ENCODE data around the gene RHCE. TPM values are rescaled to one million over a fixed set of nuclear protein-coding genes. Genes with fewer than 3 reads are reported as not detected.
"Not testable (repeated sequence)": the region's sequence is repeated elsewhere in the genome, so short reads cannot be mapped to it uniquely, and the experiment has no call there.

The RHCE gene
- total RNA-seq, 2 donors from 2014 or later: 0.64 TPM; not detected in 1

GRCh38 chr1:25382543-25382942, 38.1 kb downstream of the RHCE start:
- H3K36me3 Mint-ChIP-seq; H3K27ac Mint-ChIP-seq; H3K9me3 Mint-ChIP-seq; ATAC-seq; DNase-seq (ENCODE audit: low spot score in 2 of 2): not testable (repeated sequence)

GRCh38 chr1:25378367-25378766, 42.3 kb downstream of the RHCE start:
- DNase-seq (ENCODE audit: low spot score in 2 of 2); H3K9me3 Mint-ChIP-seq; H3K27ac Mint-ChIP-seq; ATAC-seq; H3K36me3 Mint-ChIP-seq: not testable (repeated sequence)

DNA sequence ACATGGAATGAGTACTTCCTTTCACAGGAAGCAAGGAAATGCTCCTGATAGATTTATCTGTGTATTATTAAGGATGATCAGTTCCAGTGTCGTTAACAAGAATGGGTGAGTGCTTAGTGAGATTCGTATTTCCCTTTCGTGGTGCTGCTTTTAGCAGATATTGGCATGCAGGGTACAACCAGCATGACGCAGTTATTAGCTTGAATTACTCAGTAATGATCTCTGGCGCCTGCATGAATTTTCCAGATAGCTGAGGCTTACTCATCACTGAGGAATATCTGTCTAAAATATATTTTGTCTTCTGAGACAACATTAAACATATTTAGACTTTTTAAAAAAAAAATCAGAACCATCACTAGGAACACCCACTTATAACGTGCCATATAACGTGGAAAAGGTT, 48.9 kb downstream of the RHCE start:
- H3K36me3 Mint-ChIP-seq; H3K27ac Mint-ChIP-seq; H3K9me3 Mint-ChIP-seq; ATAC-seq; DNase-seq (ENCODE audit: low spot score in 2 of 2): not testable (repeated sequence)

DNA sequence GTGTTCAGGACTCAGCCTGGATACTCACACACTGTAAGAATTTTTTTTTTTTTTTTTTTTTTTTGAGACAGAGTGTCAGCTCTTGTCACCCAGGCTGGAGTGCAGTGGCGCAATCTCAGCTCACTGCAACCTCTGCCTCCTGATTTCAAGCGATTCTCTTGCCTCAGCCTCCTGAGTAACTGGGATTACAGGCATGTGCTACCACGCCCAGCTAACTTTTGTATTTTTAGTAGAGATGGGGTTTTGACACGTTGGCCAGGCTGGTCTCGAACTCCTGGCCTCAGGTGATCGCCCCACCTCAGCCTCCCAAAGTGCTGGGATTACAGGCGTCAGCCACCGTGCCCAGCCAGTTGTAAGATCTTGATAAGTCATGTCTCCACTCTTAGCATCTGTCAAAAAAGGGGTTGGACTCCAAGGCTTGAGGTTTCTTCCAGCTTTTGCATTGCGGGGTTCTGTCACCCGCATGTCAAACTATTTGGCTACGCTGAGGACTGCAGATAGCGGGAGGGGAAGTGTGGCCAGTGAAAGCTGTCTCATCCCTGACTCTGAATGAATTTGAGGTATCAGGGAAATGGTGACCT, 50.8 kb downstream of the RHCE start:
- ATAC-seq; H3K9me3 Mint-ChIP-seq; H3K36me3 Mint-ChIP-seq; H3K27ac Mint-ChIP-seq; DNase-seq (ENCODE audit: low spot score in 2 of 2): not testable (repeated sequence)

DNA sequence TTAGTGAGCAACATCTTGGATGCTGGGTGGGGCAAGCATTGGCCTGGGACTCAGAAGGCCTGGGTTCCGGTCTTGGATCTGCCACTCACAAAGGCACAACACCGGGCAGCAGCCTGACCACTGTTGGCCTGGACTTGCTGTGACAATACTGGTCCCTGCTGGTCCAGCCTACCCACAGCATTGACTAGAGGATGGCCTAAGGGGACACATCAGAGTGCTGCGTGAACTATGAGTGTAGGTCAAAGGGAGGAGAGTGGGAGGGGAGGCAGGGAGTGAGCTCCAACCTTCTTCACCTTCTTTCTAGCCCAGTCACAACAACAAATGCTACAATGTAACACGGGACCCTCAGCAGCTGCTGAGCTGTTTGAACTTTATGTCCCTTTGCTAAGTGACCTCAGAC, 51.4 kb downstream of the RHCE start:
- DNase-seq (ENCODE audit: low spot score in 2 of 2): no peak

DNA sequence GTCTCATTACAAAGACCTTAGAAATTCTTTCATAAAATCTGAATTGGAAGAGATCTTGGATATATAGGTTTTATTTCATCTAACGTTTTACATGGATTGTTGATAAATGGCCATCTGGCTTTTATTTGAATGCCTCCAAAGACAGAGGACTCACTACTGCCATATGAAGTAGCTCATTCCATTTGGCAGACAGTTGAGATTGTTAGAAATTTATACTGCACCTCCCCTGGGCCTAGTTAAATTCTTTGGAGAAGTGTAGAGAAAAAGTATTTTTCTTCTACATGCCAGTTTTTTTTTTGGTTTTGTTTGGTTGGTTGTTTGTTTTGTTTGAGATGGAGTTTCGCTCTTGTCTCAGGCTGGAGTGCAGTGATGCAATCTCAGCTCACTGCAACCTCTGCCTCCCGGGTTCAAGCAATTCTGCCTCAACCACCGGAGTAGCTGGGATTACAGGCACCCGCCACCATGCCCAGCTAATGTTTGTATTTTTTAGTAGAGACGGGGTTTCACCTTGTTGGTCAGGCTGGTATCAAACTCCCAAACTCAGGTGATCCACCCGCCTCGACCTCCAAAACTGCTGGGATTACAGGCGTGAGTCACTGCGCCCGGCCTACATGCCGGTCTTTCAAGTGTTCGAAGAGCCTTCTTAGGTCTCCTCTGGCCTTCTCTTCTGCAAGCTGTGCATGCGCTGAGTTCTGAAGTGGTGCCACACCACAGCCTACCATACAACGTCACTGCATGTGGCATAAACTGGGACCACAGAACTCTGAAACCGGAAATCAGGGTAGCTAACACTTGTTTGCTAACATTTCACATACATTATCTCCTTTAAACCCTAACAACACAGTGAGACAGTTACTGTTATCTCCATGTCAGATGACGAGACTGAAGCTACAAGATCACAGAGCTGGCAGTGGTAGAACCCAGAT, 57.7 kb downstream of the RHCE start:
- not testable (repeated sequence) for H3K27ac Mint-ChIP-seq; DNase-seq (ENCODE audit: low spot score in 2 of 2); H3K9me3 Mint-ChIP-seq
- peak; percentile 83 to 88 for ATAC-seq
- H3K36me3 Mint-ChIP-seq: peaks cover 10 to 13% of the 10 kb centered on the region in 2 donors

More for the DNA sequence above, 51.4 kb downstream of the RHCE start:
- H3K9me3 Mint-ChIP-seq: no peaks in the 10 kb centered on the region
- no peaks in the 10 kb centered on the region for H3K36me3 Mint-ChIP-seq
- ATAC-seq: no peak
- H3K27ac Mint-ChIP-seq: no peak overlapping the region

DNA sequence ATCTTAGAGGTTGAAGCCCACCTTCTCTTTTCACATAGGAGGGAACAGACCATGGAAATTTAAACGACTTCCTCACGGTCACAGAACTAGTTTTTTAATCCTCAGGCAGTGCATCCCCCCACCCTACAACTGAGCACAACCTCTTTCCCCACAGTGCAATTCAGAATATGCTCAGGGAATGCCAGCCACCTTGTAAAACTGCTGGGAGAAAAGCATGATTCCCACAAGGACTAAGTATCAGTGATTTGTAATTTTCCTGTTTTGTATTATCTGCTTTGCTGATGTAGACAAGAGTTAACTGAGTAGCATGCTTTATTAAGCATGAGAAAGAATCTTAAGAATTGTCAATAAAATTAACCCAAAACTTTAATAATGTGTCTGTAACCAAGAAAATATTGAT, 58.7 kb downstream of the RHCE start:
- no peak for ATAC-seq
- peak overlapping the region; percentile 28 to 29 for H3K27ac Mint-ChIP-seq
- H3K9me3 Mint-ChIP-seq: no peaks in the 10 kb centered on the region
- peaks cover 10 to 17% of the 10 kb centered on the region in 2 donors for H3K36me3 Mint-ChIP-seq
- no peak for DNase-seq (ENCODE audit: low spot score in 2 of 2)

DNA sequence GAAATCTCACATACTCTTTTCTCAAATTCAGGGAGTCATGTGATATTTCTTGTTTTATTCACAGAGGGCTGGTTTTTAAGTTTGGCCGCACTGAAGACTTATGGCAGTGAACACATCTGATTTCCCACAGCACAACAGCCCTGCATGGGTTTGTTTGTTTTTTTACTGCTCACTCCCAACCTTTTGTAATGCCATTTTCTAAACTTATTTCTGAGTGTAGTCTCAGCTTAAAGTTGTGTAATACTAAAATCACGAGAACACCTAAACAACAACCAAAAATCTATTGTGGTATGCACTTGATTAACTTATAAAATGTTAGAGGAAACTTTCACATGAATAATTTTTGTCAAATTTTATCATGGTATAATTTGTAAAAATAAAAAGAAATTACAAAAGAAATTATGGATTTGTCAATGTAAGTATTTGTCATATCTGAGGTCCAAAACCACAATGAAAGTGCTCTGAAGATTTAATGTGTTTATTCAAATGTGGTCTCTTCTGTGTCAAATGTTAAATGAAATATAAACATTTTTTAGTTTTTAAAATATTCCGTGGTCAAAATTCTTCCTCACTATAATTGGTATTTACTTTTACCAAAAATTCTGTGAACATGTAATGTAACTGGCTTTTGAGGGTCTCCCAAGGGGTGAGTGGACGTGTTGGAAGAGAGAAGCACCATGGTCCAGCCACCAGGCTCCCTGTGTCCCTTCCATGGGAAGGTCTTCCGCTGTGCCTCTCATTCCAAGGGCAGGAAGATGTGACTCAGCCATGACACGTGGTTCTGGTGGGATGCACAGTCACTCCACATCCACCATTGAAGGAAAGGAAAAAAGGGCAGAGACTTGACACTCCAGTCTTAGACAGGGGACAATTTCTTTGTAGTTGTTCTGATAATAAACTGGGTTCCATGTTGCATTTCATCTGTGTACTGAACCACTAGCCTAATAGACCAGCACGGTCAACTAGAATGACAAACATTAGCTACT, 59.7 kb downstream of the RHCE start:
- peak in 1 of 2 donors; percentile 55 for ATAC-seq
- H3K27ac Mint-ChIP-seq: peak overlapping the region in 1 of 2 donors; percentile 28
- peaks cover 10 to 21% of the 10 kb centered on the region in 2 donors for H3K36me3 Mint-ChIP-seq
- no peak for DNase-seq (ENCODE audit: low spot score in 2 of 2)
- H3K9me3 Mint-ChIP-seq: no peaks in the 10 kb centered on the region

GRCh38 chr1:25356848-25357247, 63.8 kb downstream of the RHCE start:
- Mint-ChIP-seq H3K27ac (peak overlapping the region; percentile 59 to 84), H3K36me3 (peaks cover 8 to 25% of the 10 kb centered on the region in 2 donors), H3K9me3 (no peaks in the 10 kb centered on the region)
- ATAC-seq (no peak), DNase-seq (ENCODE audit: low spot score in 2 of 2) (no peak)

- DNase-seq (ENCODE audit: low spot score in 2 of 2) (no peak), ATAC-seq (no peak)
- Mint-ChIP-seq H3K36me3 (peaks cover 4 to 25% of the 10 kb centered on the region in 2 donors), H3K9me3 (no peaks in the 10 kb centered on the region), H3K27ac (peak overlapping the region; percentile 59 to 92)
These were observed 64.2 kb downstream of the RHCE start for GRCh38 chr1:25356441-25356840.

DNA sequence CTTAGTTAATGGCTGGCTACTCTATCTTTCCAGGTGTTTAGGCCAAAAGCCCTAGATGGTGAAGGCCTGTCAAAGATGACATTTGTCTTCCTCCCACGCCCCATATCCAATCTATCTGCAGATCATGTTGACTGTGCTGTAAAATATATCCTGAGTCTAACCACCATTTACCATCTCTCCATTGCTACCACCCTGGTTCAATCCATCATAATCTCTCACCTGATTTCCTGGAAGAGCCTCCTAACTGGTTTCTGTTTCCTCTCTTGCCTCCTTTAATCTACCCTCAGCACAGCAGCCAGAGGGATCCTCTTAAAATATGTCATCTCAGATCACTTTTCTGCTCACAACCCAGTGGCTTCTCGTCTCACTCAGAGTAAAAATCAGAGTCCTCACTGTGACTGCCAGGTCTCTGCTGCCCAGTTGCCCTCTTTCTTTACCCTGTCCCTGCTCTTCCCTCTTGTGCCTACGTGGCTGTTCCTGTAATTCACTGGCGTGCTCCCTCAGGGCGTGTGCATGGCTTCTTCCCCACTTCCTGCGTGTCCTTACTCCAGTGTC, 64.7 kb downstream of the RHCE start:
- peaks cover 0 to 20% of the 10 kb centered on the region in 2 donors for H3K36me3 Mint-ChIP-seq
- ATAC-seq: peak; percentile 34 to 77

DNA sequence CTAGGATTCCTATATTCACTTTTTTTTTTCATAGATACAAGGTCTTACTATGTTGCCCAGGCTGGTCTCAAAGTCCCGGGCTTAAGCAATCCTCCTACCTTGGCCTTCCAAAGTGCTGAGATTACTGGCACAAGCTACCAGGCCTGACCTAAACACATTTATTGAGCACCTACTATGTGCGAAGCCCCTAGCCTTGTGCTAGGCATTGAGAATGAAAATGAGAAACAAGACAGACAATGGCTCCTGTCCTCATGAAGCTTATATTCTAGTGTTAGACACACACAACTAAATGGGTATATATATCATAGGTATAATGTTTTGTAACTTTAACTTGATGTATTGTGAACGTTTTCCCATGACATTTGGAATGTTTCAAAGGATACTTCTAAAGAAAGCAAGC, 71.0 kb downstream of the RHCE start:
- ATAC-seq (no peak), DNase-seq (ENCODE audit: low spot score in 2 of 2) (no peak)
- no peaks in the 10 kb centered on the region for H3K9me3 Mint-ChIP-seq
- H3K27ac Mint-ChIP-seq: no peak overlapping the region
- peaks cover 0 to 6% of the 10 kb centered on the region in 2 donors for H3K36me3 Mint-ChIP-seq

More for the DNA sequence above, 64.7 kb downstream of the RHCE start:
- Mint-ChIP-seq H3K9me3 (no peaks in the 10 kb centered on the region), H3K27ac (peak overlapping the region; percentile 59 to 92)
- no peak for DNase-seq (ENCODE audit: low spot score in 2 of 2)

GRCh38 chr1:25347556-25347955, 73.1 kb downstream of the RHCE start:
- no peaks in the 10 kb centered on the region for H3K9me3 Mint-ChIP-seq
- ATAC-seq (no peak), DNase-seq (ENCODE audit: low spot score in 2 of 2) (no peak)
- peaks cover 0 to 18% of the 10 kb centered on the region in 2 donors for H3K36me3 Mint-ChIP-seq
- no peak overlapping the region for H3K27ac Mint-ChIP-seq

DNA sequence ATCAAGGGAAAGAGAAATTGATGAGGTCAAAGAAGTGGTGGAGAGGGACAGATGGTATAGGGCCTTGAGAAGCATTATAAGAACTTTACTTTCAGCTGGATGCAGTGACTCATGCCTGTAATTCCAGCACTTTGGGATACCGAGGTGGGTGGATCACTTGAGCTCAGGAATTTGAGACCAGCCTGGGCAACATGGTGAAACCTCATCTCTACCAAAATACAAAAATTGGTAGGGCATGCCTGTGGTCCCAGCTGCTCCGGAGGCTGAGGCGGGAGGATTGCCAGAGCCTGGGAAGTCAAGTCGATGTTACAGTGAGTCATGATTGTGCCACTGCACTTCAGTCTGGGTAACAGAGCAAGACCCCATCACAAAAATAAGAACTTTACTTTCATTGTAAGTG, 76.8 kb downstream of the RHCE start:
- ATAC-seq: no peak
- no peak for DNase-seq (ENCODE audit: low spot score in 2 of 2)
- H3K27ac Mint-ChIP-seq: peak overlapping the region in 1 of 2 donors; percentile 32
- H3K9me3 Mint-ChIP-seq: no peaks in the 10 kb centered on the region
- peaks cover 0 to 18% of the 10 kb centered on the region in 2 donors for H3K36me3 Mint-ChIP-seq

DNA sequence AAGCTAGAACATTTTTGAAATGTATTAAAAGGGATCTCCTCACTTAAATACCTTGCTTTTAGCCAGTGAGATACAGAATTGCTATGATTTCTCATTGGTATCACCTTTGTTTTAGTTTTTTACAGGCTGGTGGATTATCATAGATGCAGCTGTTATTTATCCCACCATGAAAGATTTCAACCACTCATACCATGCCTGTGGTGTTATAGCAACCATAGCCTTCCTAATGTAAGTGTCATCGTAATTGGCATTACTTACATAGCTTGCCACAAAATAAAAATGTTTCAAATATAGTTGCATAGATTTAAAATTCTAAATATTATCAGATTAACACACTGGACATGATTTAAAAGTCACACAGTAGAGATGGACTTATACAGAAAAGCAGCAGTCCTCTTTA, 77.8 kb downstream of the RHCE start:
- no peaks in the 10 kb centered on the region for H3K9me3 Mint-ChIP-seq
- H3K27ac Mint-ChIP-seq: no peak overlapping the region
- DNase-seq (ENCODE audit: low spot score in 2 of 2) (no peak), ATAC-seq (no peak)
- H3K36me3 Mint-ChIP-seq: peaks cover 0 to 18% of the 10 kb centered on the region in 2 donors

GRCh38 chr1:25341746-25342145, 78.9 kb downstream of the RHCE start:
- no peak overlapping the region for H3K27ac Mint-ChIP-seq
- no peak for DNase-seq (ENCODE audit: low spot score in 2 of 2)
- H3K36me3 Mint-ChIP-seq: peaks cover 5 to 22% of the 10 kb centered on the region in 2 donors
- H3K9me3 Mint-ChIP-seq: no peaks in the 10 kb centered on the region
- ATAC-seq: no peak
